GM11168 (cell line): ENCODE measurements around the gene RANBP9.

Experiments used
- in situ Hi-C: fragments of 300-500 bp; cut with MboI; formaldehyde crosslinking; loops from one replicate; pipeline ENCODE4 v1.12.0; 2022; ENCODE audit warnings: low sequenced_read_pairs; ENCODE audit not compliant: unreplicated experiment

RANBP9 gene

GRCh38 chr6:13613029-13613594 is 98.5 kb downstream of the RANBP9 start:
- in situ Hi-C loops, result no loop called here

DNA sequence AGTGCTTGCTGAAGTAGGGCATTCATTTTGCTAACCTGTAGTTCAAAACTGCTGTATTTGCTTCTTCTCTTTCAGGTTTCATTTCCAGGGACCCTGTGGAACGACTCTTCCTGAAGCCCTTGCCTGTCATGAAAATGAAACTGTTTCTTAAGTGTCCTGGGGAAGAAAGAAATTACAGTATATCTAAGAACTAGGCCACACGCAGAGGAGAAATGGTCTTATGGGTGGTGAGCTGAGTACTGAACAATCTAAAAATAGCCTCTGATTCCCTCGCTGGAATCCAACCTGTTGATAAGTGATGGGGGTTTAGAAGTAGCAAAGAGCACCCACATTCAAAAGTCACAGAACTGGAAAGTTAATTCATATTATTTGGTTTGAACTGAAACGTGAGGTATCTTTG is 99.9 kb downstream of the RANBP9 start:
- in situ Hi-C loops, result no loop called here

- in situ Hi-C loops, result no loop called here
Observed at GRCh38 chr6:13605634-13606033, 106.0 kb downstream of the RANBP9 start.

GRCh38 chr6:13604546-13605416 is 106.9 kb downstream of the RANBP9 start:
- in situ Hi-C loops, result no loop called here

DNA sequence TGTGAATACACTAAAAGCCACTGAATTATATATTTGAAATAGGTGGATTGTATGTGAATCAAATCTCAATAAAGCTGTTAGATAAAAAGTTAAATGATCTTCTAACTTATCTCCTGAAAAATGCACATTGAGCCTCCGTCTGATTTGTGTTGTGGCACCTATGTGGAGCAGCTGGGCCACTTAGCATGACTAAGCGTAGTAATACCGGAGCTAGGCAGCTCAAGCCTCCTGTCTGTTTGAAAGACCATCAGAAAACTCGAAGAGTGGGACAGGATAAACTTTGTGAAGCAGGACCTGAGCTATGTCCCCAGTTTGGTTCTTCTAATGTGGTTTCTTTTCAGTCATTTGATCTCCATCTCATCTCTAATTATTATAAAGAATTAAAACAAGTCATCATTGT is 107.5 kb downstream of the RANBP9 start:
- in situ Hi-C loops, result no loop called here

DNA sequence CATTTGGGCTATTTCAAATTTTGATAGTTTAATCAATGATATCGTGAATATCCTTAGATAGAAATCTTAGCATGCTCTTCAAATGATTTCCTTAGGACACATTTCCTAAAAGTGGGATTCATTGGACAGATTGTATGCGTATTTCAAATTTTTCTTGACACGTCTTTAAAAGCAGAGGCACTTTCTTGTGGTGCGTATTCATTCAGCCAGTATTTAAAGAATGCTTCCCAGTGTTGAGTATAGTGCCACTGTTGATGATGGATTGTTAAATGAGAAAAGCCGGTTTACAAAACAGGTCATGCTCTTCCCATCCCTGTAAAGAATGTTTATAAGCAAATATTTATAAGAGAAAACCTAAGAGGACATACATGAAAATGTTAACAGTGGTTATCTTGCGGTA is 111.6 kb downstream of the RANBP9 start:
- in situ Hi-C loops, result no loop called here

- in situ Hi-C loops, result no loop called here
Observed at GRCh38 chr6:13597073-13597472, 114.6 kb downstream of the RANBP9 start.

- in situ Hi-C loops, result no loop called here
Observed at GRCh38 chr6:13593720-13594119, 117.9 kb downstream of the RANBP9 start.

DNA sequence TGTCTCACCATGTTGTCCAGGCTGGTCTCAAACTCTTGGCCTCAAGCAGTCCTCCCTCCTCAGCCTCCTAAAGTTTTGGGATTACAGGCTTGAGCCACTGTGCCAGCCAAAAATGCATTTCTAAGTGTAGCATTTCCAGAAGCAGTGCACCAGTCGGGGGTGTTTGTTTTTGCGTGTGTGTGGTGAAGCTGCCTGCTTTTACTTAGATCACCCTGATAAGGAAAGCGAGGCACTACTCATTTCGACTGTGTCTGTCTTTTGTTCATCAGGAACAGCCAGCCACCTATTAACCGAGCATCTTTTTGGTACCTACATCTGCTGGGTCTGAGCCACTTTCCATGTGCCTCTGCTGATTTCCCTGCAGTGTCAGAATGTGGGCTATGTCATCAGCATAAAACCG is 118.5 kb downstream of the RANBP9 start:
- in situ Hi-C loops, result no loop called here

GRCh38 chr6:13591205-13591921 is 120.3 kb downstream of the RANBP9 start:
- in situ Hi-C loops, result no loop called here

GRCh38 chr6:13590574-13591153 is 121.0 kb downstream of the RANBP9 start:
- in situ Hi-C loops, result no loop called here

DNA sequence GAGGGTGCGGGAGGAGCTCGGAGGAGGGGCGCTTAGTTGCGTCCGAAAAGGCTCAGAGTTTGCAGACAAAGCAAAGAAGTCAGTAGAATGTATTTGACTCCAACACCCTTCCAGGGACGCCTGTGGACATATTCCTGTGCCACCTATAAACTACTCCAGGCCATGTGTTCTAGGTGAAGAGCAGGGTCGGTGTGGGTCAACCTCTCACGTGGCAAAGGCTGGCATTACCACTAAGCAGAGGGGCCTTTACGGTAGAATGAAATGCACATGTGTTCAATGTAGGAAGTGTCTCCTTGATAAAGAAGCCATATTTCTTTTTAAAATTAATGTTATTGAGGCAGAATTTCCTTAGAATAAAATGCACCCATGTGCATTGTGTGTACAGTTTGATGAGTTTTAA is 121.8 kb downstream of the RANBP9 start:
- in situ Hi-C loops, result no loop called here

DNA sequence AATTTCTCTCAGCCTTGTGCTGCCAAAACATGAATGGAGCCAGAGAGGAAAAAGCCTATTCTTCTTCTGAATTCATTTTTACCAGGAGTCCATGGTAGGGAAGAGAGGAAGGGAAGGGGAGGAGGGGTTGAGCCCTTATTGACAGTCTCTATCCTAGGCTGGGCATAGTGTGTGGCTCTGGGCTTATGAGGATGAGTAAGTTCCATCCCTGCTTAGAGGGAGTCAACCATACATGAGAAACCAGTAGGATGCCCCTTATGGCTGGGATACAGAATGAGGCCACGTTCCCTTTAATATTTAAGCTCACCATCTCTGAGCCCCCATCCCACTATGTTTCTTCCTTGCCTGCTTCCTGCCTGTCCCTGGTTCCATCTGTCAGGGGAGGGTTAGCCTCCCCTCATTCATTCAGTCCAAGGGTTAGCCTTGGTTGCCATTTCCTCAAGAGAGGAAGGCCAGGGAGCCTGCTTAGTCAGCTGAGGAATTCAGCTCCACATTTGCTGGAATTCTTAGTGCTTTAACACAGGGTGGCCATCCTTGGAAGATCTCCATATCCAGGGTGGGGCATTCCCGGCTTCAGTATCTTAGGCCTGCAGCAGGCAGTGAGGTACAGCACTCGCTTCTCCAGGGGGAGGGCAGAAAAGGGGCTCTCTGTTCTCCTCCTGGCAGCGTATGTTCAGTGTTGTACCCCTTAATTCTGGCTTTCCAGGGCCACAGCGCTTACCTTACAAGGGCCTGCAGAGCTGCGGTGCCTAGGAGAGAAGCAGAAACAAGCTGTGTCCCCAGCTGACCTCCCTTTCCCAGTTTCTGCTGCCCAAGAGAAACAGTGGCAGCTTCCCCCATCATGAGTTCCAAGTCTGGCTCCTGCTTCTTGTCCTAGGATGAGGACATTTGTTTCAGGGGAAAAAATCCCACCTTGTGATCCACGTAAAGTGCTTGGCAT is 124.8 kb downstream of the RANBP9 start:
- in situ Hi-C loops, result no loop called here

- in situ Hi-C loops, result no loop called here
Observed at GRCh38 chr6:13581700-13582229, 129.9 kb downstream of the RANBP9 start.

DNA sequence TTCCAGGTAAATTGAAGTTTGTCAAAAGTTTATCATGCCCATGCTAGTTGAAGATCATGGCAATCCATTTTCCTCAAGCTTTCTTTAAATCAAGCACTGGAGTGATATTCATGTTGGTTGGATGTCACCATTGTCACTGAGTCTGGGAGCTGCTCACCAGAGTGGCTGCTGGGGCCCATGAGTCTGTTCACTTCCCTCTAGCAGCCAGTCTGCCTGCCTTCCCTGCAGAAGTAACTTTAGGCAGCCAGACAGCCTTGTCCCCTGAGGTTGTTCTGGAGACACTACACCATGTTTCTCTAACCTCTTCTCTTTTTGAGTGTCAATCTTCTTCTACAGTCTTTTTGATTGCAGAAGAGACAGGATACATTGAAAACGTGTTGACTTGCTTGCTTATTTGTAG is 131.7 kb downstream of the RANBP9 start:
- in situ Hi-C loops, result no loop called here

DNA sequence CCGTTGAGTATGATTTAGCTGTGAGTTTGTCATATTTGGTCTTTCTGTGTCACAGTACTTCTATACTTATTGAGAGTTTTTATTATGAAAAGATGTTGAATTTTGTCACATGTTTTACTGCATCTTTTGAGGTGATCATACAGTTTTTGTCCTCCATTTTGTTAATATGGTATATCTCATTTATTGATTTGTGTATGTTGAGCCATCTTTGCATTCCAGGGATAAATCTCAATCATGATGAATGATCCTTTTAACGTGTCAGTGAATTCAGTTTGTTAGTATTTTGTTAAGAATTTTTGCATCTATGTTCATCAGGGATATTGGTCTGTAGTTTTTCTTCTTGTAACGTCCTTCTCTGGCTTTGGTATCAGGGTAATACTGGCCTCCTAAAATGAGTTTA is 133.7 kb downstream of the RANBP9 start:
- in situ Hi-C loops, result no loop called here

DNA sequence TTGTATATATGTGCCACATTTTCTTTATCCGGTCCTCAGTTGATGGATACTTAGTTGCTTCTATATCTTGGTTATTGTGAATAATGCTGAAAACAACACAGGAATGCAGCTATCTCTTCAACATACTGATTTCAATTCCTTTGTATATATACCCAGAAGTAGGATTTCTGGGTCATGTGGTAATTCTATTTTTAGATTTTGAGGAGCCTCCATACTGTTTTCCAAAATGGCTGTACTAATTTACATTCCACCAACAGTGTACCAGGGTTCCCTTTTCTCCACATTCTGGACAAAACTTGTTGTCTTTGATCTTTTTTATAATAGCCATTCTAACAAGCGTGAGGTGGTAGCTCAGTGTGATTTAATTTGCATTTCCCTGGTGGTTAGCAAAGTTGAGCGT is 135.6 kb downstream of the RANBP9 start:
- in situ Hi-C loops, result no loop called here

DNA sequence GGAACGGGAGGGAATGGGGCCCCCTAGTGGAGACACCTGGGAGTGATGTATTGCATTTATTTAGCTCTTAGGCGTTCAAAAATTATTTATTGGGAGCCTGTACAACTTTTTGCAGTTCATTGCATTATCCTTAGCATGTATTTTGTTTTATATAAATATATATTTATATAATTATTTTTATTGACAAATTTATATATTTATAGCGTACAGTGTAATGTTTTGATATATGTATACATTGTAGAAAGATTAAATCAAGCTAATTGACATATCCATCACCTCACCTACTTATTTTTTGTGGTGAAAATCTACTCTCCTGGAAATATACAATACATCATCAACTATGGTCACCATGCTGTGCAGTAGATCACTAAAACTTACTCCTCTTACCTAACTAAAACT is 136.3 kb downstream of the RANBP9 start:
- in situ Hi-C loops, result no loop called here

DNA sequence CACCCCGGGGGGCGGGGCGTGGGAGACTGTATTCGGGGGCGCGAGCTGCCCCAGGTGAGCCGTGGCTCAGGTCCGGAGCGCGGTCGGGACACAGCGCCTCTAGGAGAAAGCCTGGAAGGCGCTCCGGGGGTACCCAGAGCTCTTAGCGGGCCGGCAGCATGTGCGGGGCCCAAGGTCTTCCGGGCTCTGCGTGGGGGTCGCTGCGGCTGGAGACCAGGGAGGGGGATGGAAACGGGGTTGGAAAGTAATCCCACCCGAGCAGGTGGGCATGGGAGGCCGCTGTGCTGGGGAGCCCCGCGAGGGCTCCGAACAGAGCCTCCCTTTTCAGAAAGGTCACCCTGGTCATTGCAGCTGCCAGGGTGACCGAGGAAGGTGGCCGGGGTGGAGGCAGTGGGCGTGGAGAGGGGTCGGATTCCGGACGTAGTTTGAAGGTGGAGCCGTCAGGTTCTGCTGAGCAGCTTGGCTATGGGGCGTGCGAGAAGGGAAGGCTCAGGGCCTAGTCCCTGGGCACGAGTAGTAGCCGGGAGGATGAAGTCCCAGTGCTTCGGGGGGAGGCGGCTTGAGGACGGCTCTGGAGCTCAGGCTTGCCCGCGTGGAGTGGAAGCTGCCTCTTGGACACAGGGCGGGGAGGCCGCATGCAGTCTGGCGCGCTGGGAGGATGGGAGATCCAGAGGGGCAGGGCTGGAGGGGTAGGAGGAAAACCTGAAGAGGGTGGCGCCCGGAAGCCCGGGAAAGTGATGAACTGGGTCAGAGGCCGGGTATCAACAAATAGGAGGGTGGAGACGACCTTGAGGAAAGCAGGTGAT is 136.9 kb downstream of the RANBP9 start, which contains the start of gene SIRT5:
Gene SIRT5, plus strand, starts transcription at position 31 of the 806 bp plus-strand sequence. CDS start 9,510 bp downstream, outside the sequence.
- in situ Hi-C loops, result no loop called here
